ENCODE results near the gene ARHGDIB. TPM values are rescaled to one million over a fixed set of nuclear protein-coding genes. Genes with fewer than 3 reads are reported as not detected.
A peak's percentile ranks its signal among the peaks of the same experiment; 100 is the strongest.

ARHGDIB gene
- total RNA-seq, result 11.8 TPM

DNA sequence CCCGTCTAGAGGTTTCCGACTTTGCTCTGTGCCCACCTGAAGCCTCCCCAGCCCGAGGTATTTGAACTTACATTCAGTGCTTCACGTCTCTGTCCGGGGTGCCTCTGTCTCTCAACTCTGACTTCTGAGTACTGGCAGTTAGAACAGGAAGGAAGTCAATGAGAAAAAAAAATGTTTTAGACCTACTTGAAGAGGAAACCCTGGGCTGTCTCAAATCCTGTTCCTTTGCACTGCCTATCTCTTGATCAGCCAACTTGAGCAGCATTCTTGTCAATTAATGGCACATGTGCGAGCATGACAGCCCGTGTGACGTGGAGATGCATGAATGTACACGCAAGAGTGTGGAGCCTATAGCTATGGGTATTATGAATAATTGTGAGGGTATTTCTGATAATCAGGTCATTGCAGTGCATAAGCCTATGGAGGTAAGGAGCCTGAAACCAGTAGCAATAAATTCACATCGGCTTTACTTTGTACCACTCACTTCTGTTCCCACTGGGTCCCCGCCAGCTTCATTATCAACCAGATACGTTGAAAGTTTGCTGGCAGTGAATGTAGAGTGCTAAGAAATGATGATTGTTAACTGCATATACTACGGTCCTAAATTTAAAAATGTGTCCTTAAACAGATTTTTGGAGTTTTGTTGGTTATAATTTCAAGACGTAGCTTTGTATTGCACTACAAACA is at the start of gene ARHGDIB:
Gene ARHGDIB, minus strand, starts transcription at position 136 of the 687 bp plus-strand sequence. CDS start 10,889 bp downstream, outside the sequence.
- FAIRE-seq (no peak), DNase-seq (ENCODE audit: low spot score in 2 of 2) (no peak)

- DNase-seq (ENCODE audit: low spot score in 2 of 2), result no peak
- no peak for FAIRE-seq
Observed at GRCh38 chr12:15011162-15011561, 49.8 kb upstream of the ARHGDIB start.

- no peak for DNase-seq (ENCODE audit: low spot score in 2 of 2)
- FAIRE-seq, result no peak
Observed at GRCh38 chr12:15007551-15007950, 46.1 kb upstream of the ARHGDIB start.

- DNase-seq (ENCODE audit: low spot score in 2 of 2) (no peak), FAIRE-seq (no peak)
Observed at GRCh38 chr12:15005064-15005463, 43.7 kb upstream of the ARHGDIB start.

- FAIRE-seq (no peak), DNase-seq (ENCODE audit: low spot score in 2 of 2) (no peak)
Observed at GRCh38 chr12:15004421-15004820, 43.0 kb upstream of the ARHGDIB start.

DNA sequence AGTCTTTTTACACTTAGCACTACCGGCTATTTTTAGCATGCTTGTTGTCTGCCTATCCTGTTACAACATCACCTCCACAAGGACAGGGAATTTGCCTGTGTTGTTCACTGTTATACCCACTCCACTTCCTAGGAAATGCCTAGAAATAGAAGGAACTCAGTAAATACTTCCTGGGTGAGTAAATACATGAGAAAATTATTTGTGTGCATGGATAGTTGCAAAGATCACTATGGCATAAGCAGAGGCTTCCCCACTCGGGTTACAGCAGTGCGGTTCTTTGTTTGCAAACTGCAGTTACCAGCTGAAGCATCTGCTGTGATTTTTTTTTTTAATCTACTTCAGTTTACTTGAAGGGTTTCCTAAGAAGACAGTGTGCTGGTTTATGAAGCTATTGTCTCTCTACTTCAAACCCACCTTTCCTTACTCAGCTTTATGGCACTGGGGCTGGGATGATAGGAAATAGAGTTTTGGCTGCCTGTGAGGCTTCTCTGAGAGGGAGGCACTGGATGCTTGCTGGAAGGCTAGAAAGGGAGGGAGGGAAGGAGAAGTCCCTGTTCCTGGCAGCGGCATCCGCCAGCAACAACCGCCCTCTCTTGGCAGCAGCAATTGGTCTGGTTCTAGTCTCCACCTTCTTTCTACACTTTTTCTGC is 40.5 kb upstream of the ARHGDIB start:
- DNase-seq (ENCODE audit: low spot score in 2 of 2) (peak in 1 of 2 donors; percentile 7), FAIRE-seq (no peak)

GRCh38 chr12:15000575-15000974 is 39.2 kb upstream of the ARHGDIB start:
- DNase-seq (ENCODE audit: low spot score in 2 of 2) (no peak), FAIRE-seq (no peak)

GRCh38 chr12:14999695-15000365 is 38.4 kb upstream of the ARHGDIB start:
- FAIRE-seq, result no peak

GRCh38 chr12:14999021-14999694 is 37.8 kb upstream of the ARHGDIB start:
- FAIRE-seq (no peak), DNase-seq (ENCODE audit: low spot score in 2 of 2) (no peak)

More at GRCh38 chr12:14999695-15000365, 38.4 kb upstream of the ARHGDIB start:
- no peak for DNase-seq (ENCODE audit: low spot score in 2 of 2)

DNA sequence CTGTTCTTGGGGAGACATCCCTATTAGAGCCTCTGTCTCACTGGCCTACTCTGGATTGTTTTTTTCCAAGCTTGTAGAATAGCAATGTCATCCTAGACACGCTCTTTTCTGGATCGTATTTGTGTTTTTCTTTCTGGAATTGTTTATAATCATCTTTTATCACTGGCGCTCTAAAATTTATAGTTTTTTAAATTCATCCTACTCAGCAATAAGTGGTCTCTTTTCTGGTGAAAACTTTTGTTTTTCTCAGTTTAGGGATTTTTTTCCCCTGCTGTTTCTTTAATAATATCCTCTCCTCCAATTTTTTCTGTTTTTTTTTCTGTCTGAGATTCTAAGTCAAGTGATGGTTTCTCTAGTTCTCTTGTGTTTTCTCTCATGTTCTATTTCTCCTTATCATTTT is 36.6 kb upstream of the ARHGDIB start:
- FAIRE-seq (no peak), DNase-seq (ENCODE audit: low spot score in 2 of 2) (no peak)

DNA sequence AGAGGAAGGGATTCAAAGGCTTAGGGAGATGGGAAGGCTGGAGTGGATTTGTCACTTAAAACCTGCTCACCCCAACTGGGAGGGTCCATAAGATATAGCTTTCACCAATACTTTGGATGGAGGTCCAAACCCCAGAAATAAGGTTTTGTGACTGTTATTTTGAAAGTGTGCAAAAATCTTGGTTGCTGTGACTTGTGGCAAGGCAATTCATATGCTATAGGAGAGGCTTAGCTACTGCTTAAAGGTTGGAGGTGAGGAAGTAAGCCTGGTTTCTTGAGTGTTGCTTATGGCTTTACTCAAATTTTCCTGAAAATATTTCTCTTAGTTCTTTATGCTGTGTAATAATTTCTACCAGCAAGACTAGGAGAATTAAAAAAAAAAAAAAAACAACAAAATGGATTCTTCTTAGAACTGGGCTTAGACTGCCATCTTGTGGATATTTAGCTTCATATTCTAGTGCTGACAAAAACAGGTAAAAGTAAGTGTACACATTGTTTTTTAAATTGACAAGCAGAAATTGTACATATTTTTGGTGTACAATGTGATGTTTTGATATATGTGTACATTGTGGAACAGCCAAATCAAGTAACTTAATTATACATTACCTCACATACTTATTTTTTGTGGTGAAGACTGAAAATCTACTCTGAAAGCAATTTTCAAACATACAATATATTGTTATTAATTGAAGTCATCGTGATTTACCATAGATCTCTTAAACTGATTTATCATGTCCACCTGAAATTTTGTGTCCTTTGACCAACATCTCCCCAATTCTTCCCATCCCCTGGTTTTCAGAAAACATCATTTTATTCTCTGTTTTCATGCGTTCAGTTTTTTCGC is 34.4 kb upstream of the ARHGDIB start:
- peak; percentile 93 for FAIRE-seq

DNA sequence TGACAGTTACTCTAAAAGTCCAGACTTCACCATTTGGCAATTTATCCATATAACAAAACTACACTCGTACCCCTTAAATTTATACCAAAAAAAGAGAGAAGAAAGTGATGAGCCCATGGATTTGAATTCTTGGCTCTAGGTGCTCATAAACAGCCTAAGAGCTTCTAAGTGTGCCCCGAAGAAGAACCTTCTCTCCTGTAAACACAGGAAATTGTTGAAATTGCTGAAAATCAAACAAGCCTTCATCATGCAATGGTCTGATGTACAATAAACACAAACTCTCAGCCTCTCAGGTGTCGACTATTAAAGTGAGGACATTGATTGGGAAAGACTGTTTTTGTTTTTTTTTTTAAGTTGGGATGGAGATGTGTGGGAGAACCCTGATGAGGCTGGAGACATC is 33.2 kb upstream of the ARHGDIB start:
- no peak for FAIRE-seq
- no peak for DNase-seq (ENCODE audit: low spot score in 2 of 2)

More for the DNA sequence above, 34.4 kb upstream of the ARHGDIB start:
- peak; percentile 8 to 21 for DNase-seq (ENCODE audit: low spot score in 2 of 2)

GRCh38 chr12:14993537-14994266 is 32.3 kb upstream of the ARHGDIB start:
- FAIRE-seq (no peak), DNase-seq (ENCODE audit: low spot score in 2 of 2) (no peak)

GRCh38 chr12:14993117-14993516 is 31.7 kb upstream of the ARHGDIB start:
- DNase-seq (ENCODE audit: low spot score in 2 of 2) (no peak), FAIRE-seq (no peak)

- FAIRE-seq (no peak), DNase-seq (ENCODE audit: low spot score in 2 of 2) (no peak)
Observed at GRCh38 chr12:14992673-14993072, 31.3 kb upstream of the ARHGDIB start.

- no peak for FAIRE-seq
Observed at GRCh38 chr12:14991069-14991468, 29.7 kb upstream of the ARHGDIB start.

DNA sequence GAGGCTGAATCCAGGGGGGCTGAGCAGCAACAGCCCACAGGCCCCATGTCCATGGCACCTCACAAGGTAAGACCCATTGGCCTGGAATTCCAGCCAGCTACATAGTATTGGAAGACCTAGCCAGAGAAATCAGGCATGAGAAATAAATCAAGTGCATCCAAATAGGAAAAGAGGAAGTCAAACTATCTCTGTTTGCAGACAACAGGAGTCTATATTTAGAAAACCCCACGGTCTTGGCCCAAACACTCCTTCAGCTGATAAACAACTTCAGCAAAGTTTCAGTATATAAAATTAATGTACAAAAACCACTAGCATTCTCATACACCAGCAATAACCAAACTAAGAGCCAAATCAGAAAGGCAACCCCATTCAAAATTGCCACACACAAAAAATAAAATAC is 28.4 kb upstream of the ARHGDIB start:
- FAIRE-seq, result no peak

More at GRCh38 chr12:14991069-14991468, 29.7 kb upstream of the ARHGDIB start:
- DNase-seq (ENCODE audit: low spot score in 2 of 2), result no peak

GRCh38 chr12:14988035-14988434 is 26.6 kb upstream of the ARHGDIB start:
- FAIRE-seq, result no peak
- DNase-seq (ENCODE audit: low spot score in 2 of 2), result no peak

More for the DNA sequence above, 28.4 kb upstream of the ARHGDIB start:
- DNase-seq (ENCODE audit: low spot score in 2 of 2), result no peak

GRCh38 chr12:14986449-14986848 is 25.0 kb upstream of the ARHGDIB start:
- no peak for FAIRE-seq

More at GRCh38 chr12:14986449-14986848, 25.0 kb upstream of the ARHGDIB start:
- no peak for DNase-seq (ENCODE audit: low spot score in 2 of 2)

All from frontal cortex (tissue), 4 donors.